HG03108 (cell line): ENCODE data around the gene TRPM7.
A peak's percentile ranks its signal among the peaks of the same experiment; 100 is the strongest.
"Not testable (repeated sequence)": the region's sequence is repeated elsewhere in the genome, so short reads cannot be mapped to it uniquely, and the experiment has no call there.

Source experiments
- ATAC-seq: cut with Tn5 transposase; IDR thresholded peaks from one replicate; pipeline ENCODE4 v1.9.1; 2021; ENCODE audit warnings: moderate library complexity; ENCODE audit not compliant: unreplicated experiment

Gene TRPM7, protein sequence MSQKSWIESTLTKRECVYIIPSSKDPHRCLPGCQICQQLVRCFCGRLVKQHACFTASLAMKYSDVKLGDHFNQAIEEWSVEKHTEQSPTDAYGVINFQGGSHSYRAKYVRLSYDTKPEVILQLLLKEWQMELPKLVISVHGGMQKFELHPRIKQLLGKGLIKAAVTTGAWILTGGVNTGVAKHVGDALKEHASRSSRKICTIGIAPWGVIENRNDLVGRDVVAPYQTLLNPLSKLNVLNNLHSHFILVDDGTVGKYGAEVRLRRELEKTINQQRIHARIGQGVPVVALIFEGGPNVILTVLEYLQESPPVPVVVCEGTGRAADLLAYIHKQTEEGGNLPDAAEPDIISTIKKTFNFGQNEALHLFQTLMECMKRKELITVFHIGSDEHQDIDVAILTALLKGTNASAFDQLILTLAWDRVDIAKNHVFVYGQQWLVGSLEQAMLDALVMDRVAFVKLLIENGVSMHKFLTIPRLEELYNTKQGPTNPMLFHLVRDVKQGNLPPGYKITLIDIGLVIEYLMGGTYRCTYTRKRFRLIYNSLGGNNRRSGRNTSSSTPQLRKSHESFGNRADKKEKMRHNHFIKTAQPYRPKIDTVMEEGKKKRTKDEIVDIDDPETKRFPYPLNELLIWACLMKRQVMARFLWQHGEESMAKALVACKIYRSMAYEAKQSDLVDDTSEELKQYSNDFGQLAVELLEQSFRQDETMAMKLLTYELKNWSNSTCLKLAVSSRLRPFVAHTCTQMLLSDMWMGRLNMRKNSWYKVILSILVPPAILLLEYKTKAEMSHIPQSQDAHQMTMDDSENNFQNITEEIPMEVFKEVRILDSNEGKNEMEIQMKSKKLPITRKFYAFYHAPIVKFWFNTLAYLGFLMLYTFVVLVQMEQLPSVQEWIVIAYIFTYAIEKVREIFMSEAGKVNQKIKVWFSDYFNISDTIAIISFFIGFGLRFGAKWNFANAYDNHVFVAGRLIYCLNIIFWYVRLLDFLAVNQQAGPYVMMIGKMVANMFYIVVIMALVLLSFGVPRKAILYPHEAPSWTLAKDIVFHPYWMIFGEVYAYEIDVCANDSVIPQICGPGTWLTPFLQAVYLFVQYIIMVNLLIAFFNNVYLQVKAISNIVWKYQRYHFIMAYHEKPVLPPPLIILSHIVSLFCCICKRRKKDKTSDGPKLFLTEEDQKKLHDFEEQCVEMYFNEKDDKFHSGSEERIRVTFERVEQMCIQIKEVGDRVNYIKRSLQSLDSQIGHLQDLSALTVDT (N-terminal part only)

DNA sequence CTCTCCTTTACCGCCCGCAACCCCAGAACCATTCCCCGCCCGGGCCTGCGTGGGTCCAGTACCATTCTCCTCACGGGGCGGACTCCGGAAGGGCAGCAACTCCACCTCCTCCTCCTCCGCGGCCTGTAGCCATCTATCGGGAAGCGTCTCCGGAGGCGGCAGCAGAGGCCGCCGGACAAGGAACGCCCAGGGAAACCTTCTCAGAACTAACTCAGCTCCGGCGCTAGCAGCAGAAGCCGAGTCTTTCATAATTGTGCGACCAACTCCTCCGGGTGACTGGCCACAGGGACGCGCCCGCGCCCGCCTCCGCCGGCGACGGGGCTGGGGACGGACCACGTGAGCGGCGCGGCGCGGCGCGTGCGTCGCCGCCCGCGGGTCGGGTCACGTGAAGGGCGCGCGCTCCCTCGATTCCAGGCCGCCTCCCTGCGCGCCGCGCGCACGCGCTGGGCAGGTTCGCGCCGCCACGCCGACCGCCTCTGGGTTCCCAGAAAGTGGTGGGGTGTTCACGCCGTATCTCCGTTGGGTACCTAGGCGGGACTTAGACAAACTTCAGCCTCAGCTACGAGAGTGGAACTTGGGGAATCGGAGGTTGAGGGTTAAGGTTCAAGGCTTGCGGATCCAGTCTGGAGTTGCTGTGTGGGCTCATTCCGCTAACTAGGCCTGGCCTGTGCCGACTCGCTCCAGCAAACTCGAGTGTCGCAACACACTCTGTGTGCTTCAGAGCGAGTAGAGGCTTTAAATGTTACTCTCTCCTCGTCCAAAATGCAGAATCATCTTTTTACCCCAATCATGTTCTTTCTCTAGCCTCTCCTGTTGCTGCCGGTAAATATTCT, at the start of gene TRPM7:
Gene TRPM7, minus strand, starts transcription at position 329 of the 833 bp plus-strand sequence. Its CDS starts 264 bp downstream, at position 65.
- ATAC-seq: peak; percentile 68

DNA sequence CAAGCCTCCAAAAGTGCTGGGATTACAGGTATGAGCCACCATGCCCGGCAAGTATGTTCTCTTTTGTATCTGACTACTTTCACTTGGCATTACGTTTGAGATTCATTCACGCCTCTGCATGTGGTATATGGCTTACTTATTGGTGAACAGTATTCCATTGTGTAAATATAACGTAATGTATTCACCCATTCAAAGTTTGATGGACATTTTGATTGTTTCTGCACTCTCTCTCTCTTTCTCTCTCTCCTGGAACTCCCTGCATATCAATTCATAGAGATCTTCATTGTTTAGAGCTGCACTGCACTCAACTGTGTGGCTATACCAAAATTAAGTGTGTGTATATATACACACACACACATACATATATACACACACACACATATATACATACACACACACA, 48.6 kb upstream of the TRPM7 start:
- no peak for ATAC-seq

DNA sequence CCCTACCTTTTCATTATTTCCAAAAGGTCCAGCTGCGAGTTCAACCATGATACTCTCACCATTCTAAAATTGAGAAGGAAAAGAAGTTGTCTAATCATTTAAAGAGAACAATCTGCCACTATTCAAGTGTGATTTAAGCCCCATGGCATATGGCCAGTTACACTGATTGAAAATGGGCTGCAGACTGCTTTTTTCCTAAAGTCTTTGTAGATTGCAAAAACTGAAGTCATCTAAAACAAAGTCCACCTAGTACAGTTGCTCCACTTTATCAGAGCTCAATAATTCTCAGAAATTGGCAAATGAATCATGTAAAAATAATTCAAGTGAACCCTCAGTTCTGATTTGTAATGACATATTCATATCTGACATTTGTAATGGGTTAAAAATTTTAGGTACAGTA, 39.7 kb upstream of the TRPM7 start:
- ATAC-seq: no peak

- ATAC-seq: no peak
Observed at GRCh38 chr15:50718700-50719125, 32.1 kb upstream of the TRPM7 start.

DNA sequence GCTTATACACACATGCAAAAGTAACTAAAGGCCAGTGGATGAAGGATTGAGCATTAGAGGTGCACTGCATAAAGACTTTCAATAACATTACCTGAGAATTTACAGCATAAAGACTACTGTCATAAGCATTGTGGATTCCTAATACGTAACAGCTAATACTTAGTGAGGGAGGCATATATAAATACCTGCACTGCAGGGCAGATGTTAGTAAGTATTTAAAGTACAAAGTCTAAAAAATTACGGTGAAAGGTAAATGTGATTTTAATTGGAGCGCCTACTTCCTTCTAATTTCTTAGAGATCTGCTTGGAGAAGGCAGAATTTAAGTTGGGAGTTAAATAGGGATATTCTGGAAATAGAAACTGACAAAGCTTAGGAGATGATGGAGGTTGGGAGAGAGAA, 25.4 kb upstream of the TRPM7 start:
- no peak for ATAC-seq

GRCh38 chr15:50710585-50710984, 24.0 kb upstream of the TRPM7 start:
- ATAC-seq: no peak

DNA sequence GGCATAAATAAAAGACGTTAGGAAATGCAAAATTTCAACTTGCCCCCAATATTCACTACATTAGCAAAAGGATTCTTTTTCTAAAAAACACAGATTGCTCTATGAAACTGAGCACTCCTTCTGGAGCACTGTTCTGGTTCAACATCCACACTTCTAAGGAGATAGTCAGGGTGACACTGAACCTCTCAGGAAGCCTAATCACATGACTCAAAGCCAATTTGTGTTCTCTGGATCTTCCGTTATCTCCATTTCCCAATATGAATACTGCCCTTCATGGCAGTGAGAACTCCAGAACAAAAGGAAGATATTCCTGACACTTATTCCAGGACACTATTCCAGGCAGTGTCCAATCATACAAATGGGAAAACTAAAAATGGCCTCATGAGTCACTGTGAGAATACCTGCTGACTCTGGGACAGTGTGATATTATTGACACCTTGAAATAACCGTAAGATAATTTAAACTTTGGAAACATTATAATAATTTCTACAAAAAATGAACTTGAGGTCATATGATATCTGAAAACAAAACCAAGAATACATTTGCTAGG, 21.4 kb upstream of the TRPM7 start:
- no peak for ATAC-seq

DNA sequence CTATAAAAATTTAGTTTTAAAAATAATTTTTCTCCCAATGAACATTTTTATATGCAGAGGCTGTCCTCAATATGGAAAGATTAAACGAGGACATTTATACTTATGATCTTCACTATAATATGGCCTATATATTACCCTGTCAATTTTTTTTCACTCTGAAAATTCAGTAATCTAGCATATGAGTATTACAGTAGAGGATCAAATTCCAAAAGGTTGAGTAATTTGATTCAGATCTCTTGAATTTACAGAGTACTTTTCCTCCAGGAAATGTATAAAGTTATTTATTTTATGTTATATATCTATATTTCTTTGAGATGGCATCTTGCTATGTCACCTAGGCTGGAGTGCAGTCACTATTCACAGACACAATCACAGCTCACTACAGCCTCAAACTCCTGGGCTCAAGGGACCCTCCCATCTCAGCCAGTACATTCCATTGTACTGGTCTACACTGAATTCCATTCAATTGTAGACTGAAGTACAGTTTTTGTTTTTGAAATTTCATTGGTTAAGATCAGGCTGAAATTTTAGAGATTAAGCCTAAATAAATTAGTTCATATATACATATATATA, 16.3 kb upstream of the TRPM7 start:
- ATAC-seq: no peak

DNA sequence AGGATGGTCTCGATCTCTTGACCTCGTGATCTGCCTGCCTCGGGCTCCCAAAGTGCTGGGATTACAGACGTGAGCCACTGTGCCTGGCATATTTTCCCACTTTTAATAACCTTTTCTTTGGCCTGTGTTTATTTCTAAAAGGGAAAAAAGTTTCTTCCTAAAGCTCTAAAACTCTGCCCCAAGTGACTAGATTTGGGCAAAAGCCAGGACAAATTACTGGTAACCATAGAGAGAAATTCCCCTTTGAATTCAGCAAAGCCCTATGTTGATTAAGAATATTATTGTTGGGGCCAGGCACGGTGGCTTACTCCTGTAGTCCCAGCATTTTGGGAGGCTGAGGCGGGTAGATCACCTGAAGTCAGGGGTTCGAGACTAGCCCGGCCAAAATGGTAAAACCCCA, 11.5 kb upstream of the TRPM7 start:
- no peak for ATAC-seq

DNA sequence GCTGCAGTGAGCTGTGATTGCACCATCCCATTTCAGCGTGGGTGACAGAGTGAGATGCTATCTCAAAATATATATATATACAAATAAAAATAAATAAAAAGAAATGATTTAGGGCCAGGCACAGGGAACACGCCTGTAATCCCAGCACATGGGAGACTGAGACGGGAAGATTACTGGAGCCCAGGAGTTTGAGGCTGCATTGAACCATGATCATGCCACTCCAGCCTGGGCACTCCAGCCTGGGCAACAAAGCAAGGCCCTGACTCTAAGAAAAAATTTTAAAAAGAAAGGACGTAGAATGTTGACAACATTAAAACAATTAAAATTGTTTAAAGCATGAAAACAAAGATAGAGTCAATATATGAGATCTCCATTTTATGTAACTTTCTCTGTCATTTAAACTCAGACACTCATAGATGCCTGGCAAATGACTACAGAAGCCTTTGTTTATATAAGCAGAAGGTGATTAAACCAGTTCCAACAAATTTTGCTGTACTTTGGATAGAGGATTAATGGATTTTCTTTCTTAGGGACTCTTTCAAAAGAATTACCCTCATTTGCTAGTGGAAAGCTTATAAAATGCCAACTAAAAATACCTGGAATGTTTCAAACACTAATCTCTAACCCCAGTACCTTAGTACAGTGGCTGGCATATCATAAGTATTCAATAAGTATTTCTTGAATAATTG, 10.7 kb upstream of the TRPM7 start:
- ATAC-seq: no peak

DNA sequence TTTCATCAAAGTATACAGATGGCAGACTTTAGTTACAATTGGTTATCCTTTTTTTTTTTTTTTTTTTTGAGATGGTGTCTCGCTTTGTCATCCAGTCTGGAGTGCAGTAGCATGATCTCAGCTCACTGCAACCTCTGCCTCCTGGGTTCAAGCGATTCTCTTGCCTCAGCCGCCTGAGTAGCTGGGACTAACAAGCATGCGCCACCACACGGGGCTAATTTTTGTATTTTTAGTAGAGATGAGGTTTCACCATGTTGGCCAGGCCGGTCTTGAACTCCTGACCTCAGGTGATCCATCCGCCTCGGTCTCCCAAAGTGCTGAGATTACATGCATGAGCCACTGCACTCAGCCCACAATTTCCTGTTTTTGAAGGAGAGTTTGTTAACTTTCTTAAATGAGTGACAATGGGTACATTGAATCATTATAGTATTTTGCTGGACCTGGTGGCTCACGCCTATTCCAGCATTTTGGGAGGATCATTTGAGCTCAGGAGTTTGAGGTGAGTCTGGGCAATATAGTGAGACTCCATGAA, 8.1 kb upstream of the TRPM7 start:
- not testable (repeated sequence) for ATAC-seq

GRCh38 chr15:50687302-50687902, 805 bp upstream of the TRPM7 start:
- no peak for ATAC-seq

DNA sequence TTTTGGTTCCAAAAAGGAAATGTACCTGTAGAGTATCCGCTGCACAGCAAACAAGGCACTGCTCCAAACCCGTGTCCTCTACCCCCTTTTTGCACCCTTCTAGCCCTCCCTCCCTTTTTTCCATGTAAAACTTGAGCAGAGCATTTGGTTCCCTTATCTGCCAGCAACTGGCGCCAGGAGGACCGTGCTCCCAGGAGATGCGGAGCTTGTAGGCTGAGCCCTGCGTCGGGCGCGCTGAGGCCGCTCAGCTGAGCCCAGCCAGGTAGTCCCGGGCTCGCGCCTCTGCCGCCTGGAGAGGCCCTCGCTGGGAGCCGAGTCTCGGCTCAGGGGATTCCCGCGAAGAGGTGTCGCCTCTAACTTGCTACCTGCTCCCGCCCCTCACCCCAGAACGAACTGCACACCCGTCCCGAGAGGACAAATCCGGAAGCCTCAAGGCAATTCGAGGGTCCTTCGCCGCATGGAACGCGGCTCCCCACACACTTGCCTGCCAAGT, 575 bp downstream of the TRPM7 start:
- ATAC-seq: peak; percentile 49

DNA sequence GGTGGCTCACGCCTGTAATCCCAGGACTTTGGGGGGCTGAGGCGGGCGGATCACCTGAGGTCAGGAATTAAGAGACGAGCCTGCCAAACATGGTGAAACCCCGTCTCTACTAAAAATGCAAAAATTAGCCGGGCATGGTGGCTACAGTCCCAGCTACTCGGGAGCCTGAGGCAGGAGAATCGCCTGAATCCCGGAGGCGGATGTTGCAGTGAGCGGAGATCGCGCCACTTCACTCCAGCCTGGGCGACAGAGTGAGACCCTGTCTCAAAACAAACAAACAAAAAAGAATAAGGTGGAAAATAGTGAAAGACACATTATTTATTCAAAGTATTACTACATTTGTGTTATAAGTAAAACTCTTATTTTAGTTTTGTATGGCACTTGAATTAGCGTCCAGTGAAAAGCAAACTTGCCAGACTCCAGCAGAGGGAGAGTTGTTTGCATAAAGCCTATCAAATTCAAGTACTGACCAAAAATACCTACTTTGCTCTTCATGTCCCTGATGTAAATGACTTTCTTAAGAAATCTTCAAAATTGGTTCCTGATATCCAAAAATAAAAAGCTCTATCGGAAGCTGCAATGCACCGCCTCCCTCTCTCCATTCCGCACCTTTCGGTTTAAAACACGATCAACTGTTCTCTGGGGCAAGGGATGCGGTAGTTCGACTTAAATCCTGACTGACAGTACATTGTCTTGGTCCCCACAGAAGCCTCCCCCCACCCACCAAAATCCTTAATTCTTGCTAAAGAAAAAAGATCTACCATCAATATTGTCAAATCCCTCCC, 1.2 kb downstream of the TRPM7 start:
- no peak for ATAC-seq

DNA sequence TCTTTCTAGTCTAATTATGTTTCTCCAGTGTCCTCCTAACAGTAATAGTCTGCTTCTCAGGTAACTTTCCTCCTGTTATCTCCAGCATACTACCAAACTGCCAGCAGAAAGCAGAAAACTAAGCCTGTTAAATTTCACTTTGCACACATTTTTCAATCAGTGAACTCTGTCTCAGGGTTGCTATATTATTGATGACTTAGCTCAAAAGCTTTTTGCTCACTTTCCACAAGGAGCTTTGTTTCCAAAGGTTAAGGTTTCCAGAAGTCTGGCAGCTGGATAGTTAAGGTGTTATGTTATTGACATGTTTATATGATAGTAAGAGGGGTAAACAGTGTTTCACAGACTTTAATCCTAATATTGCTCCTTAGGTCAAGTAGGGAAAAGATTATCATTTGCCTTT, 5.1 kb downstream of the TRPM7 start:
- ATAC-seq: no peak

- ATAC-seq: no peak
Observed at GRCh38 chr15:50676799-50677483, 9.7 kb downstream of the TRPM7 start.
